ENCODE measurements around the gene HEATR1.

Gene HEATR1

DNA sequence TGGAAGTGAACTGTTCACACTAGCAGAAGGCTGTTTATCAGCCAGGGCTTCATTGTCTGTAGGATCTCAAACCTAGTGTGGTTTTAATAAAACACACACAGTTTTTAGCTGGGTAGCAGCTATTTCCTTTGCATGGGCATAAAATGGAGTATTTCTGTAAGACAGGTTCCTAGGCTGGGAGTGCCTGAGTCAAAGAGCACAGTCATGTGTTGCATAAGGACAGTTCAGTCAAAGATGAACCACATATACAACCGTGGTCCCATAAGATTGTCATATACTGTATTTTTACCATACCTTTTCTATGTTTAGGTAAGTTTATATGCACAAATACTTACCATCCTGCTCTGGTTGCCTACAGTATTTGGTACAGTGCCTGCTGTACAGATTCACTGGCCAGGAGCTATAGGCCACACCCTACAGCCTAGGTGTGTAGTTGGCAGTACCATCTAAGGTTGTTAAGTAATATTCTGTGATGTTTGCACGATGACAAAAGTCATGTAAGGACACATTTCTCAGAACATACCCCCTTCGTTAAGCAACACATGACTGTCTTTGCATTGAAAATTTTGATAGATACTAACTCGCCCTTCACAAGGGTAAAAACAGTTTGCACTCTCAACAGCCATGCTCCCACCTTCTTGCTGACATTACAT, 63.4 kb downstream of the HEATR1 start:
- DNase-seq, result no peak

DNA sequence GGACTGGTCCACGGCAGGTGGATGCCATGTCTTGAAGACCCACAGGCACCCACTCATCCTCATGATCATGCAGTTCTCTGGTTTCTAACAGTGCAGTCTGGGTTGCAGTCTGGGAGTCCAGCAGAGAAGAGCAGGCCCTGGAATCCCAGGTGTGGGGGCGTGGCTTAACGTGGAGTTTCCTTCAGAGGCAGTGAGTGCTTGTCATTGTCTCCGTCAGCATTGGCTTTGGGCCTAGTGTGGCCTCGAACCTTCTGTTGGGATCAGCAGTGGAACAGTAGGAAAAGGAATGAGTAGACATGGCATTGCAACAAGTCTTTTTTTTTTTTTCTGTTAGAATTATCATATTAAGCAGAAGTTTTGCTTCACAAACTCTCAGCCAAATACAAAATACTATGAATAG, 67.8 kb downstream of the HEATR1 start:
- DNase-seq, result no peak

GRCh38 chr1:236535662-236536161, 68.6 kb downstream of the HEATR1 start:
- DNase-seq, result peak; percentile 56

DNA sequence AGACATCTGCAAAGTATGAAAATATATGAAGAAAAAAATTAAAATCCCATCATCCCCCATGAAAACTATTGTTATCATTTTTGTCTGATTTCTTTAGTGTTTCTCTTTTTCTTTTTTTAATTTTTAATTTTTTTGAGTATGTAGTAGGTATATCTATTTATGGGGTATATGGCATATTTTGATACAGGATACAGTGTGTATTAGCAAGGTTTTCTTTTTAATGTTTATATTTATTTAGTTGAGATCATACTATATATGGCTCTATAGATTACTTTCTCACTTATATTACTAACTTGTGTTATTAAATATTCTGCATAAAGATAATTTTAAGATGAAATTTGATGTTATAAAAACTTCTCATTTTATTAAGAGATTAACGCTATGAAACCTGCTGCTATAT, 69.1 kb downstream of the HEATR1 start:
- no peak for DNase-seq

DNA sequence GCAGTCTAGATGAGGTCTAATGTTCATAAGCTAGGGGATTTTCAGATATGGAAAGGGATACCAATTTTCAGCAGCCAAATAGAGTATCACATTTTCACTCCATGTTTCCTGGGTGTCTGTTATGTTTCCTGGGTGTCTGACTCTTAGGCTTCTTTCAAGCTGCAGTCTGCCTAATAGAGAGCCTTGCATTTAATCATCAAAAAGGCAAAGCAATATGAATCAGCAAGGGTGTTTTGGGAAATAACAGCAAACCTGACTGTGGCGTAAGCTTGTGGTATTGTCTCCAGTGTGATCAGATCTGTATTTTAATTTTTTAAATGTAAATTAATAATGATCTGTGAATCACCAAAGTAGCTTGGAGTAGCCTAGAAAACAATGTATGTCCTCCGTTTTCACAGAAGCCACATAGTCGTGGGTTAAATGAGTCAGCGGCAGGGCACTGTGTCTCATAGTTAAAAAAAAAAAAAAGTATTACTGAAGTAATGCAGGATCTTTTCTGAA, 70.1 kb downstream of the HEATR1 start:
- DNase-seq, result no peak

- DNase-seq, result no peak
Measured at GRCh38 chr1:236532850-236533249, 71.5 kb downstream of the HEATR1 start.

GRCh38 chr1:236530959-236531358, 73.4 kb downstream of the HEATR1 start:
- DNase-seq, result no peak

DNA sequence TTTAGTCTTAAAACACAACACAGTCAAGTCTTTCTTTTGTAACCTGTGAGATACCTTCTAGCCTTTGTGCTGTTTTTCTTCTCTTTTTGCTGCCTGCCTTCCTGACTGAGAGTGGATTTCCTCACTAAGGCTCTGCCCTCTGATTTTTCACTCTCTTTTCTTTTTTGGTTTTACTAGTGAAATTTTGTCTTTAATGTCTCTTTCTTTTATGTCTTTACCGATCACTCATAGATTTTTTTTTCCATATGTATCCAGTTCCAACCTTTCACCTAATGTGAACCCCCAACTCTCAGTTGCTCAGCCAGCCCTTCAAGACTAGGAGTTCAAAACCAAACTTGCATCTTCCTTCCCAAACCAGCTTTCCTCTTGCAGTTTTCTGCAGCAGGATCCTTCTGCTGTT, 74.0 kb downstream of the HEATR1 start:
- no peak for DNase-seq

GRCh38 chr1:236526079-236526478, 78.2 kb downstream of the HEATR1 start:
- DNase-seq, result no peak

- no peak for DNase-seq
Measured at GRCh38 chr1:236524895-236525184, 79.5 kb downstream of the HEATR1 start.

DNA sequence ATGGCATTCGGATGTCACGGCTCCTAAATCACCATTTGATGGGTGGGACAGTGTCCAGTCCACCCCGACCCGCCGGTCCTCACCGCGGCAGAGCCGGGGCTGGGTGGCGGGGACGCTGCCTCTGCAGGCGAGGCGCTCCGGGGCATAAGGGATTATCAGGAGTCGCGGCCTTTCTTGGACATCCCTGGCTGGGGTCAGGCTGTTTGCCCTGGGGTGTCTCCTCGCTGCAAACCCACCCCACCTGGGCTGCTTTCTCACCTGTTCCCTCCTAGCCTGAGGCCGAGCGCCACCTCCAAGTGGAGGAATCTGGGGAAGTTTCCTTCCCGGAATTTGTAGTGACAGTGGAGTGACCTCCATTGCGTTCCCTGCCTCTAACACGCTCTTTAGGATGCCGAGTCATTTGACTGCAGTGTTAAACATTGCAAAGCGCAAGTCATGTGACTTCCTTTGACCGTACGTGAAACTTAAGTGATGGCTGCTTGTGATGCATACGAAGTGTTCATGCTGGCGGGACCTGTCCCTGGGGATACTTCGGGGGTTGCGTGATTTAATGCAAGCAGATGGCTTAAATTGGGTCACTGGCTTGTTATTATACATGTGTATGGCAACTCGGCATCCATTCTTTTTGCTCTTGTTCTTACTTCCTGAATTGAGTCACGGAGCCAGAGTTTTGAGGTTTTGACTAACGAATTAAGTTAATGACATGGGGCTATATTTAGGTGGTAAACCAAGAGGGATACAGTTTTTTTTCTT, 80.0 kb downstream of the HEATR1 start:
- peak; percentile 93 for DNase-seq

DNA sequence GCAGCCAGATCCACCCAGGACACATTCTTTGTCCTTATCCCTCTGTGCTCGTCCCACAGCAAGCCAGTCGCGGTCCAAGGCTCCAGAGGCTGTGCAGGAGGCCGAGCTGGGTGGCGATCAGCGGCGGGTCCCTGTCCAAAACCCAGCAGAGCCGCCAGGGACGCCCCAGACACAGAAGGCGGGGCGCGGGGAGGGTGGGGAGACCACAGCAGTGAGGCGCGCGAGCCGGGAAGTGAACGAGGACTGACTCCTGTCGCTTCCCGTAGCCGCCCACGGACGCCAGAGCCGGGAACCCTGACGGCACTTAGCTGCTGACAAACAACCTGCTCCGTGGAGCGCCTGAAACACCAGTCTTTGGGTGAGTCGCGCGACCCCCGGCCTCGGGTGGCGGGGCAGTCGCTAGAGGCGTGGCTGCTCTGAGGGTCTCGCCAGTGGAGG, 80.6 kb downstream of the HEATR1 start, which contains the start of gene LGALS8:
Gene LGALS8 (plus strand): TSS at position 279 of the 438 bp plus-strand sequence. CDS start 2,089 bp downstream, outside the sequence.
- peak; percentile 92 for DNase-seq

GRCh38 chr1:236522937-236523703, 81.2 kb downstream of the HEATR1 start:
- DNase-seq, result peak; percentile 11

DNA sequence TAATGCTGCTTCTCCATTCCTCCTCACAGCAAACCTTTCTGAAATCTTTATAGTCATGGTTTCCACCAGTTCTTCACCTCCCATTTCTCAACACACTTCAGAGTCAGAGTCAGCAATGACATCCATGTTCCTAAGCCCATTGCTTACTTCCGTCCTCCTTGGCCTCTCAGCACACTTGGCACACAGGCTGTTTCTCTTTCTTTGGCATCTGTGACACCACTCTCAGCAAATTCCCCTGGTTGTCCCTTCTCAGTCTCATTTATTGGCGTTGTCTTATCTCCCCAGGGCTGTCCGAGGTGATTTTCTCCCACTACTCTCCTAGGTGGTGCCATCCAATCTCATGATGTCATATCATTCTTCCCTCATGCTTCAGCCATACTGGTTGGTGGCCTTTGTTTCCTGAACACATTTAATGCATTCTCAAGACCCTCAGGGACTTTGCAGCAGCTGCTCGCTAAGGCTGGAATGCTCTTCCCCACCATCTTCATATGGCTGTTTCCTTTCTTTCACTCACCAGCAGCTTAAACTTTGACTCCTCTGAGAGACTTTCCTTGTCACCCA, 83.8 kb downstream of the HEATR1 start:
- peak; percentile 46 for DNase-seq

- DNase-seq, result no peak
Measured at GRCh38 chr1:236518322-236518721, 86.0 kb downstream of the HEATR1 start.

DNA sequence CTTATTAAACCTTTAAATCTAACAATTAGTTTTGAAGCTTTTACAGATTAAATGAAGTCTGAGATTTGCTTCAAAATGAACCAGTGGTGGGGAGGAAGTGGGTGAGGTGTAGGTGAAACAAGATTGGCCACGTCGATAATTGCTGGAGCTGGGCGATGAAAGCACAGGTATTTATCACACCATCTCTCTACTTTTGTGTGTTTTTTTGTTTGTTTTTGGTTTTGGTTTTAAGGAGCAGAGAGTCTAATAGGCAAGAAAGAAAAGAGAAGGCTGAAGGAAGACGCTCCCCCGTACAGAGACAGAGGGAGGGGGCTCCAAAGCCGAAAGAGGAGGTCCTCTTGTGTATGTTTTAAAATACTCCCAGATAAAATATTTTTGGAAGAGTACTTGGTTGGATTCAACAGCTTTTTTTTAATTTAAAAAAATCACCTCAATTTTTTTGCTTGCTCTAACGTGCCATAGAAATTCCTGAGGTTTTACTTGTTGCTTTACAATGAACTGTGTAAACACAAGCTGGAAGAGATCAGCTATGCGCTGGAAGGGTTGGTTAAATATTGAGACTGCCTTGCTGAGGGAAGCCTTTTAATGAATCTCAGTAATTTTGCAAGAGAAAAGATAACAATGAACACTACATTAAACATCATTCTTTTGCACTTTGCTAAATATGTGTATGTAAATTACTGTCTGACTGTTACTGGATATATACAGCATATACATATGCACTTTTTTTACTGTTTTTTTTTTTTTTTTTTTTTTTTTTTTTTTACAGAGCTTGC, 87.2 kb downstream of the HEATR1 start:
- DNase-seq, result peak; percentile 47

DNA sequence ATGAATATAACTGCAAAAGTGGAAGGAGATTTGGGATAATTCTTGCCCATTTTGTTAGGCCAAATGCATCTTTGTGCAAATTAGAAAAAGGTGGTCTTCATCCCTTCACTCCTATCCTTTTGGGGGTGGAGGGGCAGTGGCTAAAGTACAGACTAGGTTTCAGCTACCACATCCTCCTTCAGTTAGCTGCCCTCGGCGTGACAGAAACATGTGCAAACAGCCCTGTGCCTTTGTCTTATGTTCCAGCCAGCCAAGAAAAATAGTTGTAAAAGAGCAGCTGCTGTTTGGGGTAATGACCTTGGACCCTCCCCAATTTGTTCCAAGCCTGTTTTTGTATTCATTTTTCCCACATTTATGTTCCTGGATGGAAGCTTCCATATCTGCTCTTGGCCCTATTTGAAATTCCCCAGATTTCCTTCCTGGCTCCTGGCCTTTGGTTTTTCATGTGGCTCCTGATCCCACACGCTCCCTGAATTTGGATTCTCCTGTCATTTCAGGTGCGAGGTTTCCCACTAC, 88.8 kb downstream of the HEATR1 start:
- no peak for DNase-seq

- DNase-seq, result no peak
Measured at GRCh38 chr1:236514703-236515442, 89.4 kb downstream of the HEATR1 start.

GRCh38 chr1:236511735-236512418, 92.4 kb downstream of the HEATR1 start:
- DNase-seq, result no peak

DNA sequence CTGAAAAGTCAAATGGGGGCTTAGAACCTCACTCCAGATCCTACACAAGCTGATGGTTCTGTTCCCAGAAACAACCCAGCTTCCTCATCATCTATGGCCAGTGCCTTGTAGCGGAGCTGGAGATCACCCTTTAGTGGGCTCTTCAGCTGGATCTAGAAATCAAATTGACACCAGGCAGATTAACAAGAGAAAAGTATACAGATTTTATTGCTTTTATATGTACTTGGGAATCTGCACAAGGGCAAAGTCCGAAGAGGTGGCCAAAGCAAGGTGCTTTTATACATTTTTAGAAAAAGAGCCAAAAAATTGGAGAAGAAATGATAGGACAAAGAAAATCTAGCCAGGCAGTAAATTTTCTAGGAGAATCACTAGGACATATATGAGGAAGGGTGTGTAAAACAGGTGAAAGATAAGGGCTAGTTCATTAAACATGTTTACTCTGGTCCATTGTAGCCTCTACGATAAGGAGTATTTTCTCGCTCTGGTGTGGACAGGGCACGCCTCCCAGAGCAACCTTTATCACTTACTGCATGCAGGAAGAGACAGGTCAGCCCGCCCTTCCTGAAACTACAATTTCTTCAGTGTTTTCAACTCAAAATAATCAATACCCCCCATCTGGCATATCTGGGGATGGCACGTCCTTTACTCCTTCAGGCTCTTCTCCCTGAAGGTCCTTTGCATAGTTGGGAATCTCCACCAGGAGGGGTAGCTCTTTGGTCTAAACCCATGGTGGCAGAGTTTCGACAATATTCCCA, 94.5 kb downstream of the HEATR1 start:
- DNase-seq, result no peak
